DMS153 treated with DMSO at 0.1 percent for 48 hours (cell line): ENCODE results near the gene LYL1.

Source experiments
- DNase-seq: peaks from one replicate; lab custom pipeline; 2025; ENCODE audit not compliant: unreplicated experiment; lab: John Stamatoyannopoulos, UW

LYL1 gene

GRCh38 chr19:13109361-13110098, 6.9 kb upstream of the LYL1 start:
- DNase-seq, result no peak

DNA sequence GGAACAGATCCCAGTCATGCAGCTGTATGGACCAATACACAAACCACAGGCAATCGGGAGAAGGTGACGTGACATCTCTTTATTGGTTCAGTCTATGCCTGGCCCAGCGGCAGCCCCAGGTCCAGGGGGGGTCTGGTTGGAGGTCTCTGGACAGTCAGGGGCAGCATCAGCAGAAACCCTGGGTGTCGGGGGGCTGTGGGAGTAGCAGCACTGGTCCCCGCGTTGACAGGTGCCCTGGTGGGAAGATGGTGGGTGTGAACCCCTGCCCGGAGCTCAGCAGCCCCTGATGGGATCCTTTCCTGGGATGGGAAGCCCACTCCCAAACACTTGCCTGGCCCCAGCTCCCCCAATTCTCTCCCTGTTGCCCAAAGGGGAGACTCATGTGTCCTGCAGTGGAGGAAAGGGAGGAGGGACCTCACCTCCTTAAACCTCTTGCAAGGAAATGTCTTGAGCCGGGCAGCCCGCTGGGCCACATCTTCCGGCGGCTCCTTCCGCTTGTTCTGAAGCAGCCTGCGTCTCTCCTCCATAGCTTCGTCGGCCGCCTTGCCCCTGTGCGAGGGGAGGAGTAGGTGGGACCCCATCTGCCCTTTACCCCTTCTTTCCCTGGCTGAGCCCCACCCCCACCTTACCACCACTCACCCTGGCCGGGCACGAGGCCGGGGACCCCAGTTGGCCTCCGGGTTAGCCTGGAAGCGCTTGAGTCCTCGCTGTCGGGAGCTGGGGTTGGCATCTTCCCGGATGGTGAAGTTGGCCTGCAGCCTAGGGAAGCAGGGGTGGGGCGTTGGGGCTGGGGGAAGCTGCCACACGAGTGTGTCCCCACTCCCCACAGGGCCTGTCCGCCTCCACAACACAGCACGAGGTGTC, 2.4 kb upstream of the LYL1 start:
- DNase-seq, result no peak

DNA sequence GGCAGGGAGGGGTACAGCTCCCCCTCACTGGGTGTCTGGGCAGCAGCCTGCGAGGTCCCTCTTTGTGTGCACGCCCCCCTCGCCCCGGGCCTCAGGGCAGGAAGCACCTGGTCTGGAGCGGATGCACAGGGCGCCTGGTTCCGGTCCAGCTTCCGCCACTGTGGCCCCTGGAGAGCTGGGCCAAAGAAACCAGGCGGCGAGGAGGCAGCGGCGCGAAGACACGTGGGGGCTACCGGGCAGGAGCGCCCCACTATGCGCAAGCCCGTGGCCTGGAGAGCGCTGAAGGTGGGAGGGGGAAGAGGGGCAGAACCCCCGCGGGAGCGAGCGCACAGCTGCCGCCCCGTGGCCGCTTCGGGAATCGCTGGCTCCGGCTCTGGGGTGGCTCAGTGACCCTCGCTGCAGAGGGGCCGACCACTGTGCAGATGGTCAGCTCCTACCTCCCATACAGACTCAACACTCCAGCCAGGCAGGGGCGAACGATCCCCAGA, 1.7 kb upstream of the LYL1 start:
- DNase-seq, result no peak

DNA sequence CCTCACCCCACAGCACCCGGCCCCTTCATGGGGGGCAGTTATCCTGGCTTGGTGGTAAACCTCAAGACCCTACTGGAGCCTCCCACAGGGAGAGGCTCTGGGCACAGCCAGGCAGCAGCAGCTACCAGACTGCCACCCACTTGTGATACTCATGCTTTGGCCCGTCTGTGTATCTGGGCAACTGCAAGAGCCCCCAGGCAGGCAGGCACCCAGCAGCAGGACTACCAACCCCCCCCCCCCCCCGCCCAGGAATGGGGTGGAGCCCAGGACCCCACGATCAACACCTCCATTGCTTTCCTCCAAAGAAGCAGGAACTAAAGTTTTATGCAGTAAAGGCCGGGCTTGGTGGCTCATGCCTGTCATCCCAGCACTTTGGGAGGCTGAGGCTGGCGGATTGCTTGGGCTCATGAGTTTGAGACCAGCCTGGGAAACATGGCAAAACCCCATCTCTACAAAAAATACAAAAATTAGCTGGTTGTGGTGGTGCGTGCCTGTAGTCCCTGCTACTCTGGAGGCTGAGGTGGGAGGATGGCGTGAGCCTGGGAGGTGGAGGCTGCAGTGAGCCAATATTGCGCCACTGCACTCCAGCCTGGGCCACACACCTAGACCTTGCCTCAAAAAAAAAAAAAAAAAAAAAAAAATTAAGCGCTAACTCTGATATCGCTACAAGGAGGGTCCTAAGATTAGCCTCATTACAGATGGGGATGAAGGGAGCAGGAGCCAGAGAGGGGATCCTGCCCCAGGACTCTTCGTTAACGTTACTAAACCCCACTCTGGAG, 1.1 kb upstream of the LYL1 start:
- DNase-seq, result no peak

- no peak for DNase-seq
Observed at GRCh38 chr19:13102416-13102665, 317 bp downstream of the LYL1 start.

DNA sequence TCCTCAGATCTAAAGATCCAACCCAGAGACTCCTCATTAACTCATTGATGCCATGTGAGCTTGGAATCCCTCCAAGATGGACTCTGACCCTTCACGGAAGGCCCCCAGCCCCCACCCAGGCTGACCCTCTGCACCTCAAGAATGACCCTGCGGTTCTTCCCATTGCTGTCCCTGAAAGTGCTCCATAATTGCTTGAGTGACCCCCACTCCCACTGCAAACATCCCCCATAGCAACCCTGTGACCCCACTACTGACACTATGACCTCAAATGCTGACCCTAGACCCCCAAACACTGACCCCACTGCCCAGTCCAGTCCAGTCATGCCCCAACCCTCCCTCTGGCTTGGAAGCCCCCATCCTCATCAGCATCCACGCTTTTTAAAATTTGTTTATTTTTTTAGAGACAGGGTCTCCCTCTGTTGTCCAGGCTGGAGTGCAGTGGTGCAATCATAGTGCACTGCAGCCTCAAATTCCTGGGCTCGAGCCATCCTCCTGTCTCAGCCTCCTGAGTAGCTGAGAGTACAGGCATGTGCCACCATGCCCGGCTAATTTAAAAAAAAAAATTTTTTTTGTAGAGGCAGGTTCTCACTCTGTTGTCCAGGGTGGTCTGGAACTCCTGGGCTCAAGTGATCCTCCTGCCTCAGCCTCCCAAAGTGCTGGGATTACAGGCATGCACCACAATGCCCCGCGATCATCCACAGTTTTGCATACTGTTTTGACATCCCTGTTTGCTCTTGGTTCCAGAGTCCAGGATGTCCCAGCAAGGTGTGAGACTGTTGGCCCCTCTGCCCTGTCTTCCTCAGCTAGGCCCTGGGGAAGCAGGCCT, 855 bp downstream of the LYL1 start:
- no peak for DNase-seq

DNA sequence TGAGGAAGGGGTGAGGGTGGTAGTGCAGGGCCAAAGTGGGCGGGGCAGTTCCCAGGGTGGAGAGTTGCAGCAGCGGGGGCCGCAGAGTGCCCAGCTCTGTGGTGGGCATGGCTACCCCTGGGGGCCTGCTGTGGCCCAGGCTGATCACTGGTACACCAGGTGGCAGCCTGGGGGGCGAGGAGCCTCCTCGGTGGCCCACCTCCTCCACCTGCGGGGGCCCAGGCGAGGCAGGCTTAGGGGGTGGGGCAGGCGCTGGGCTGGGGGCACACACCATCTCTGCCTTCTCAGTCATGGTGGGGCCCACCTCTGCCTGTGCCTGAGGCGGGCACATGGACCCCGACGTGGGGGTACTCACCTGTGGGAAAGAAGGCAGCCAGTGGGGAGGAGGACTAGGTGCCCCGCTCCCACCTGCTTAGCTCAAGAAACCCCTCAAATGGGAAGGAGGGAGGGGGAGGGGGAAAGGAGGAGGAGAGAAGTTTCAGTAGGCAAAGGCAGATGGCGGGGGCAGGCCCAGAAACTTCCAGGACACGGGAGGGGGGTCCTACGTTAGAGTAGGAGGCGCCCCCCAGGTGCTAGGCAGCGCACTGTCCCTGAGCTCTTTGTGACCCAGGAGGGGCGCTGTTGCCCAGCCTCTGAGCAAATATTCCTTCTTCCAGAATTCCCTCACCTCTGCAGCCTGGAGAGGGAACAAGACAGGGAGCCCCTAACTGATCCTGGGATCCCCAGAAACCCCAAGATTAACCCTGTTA, 1.6 kb downstream of the LYL1 start:
- no peak for DNase-seq

GRCh38 chr19:13100031-13100588, 2.5 kb downstream of the LYL1 start:
- no peak for DNase-seq

DNA sequence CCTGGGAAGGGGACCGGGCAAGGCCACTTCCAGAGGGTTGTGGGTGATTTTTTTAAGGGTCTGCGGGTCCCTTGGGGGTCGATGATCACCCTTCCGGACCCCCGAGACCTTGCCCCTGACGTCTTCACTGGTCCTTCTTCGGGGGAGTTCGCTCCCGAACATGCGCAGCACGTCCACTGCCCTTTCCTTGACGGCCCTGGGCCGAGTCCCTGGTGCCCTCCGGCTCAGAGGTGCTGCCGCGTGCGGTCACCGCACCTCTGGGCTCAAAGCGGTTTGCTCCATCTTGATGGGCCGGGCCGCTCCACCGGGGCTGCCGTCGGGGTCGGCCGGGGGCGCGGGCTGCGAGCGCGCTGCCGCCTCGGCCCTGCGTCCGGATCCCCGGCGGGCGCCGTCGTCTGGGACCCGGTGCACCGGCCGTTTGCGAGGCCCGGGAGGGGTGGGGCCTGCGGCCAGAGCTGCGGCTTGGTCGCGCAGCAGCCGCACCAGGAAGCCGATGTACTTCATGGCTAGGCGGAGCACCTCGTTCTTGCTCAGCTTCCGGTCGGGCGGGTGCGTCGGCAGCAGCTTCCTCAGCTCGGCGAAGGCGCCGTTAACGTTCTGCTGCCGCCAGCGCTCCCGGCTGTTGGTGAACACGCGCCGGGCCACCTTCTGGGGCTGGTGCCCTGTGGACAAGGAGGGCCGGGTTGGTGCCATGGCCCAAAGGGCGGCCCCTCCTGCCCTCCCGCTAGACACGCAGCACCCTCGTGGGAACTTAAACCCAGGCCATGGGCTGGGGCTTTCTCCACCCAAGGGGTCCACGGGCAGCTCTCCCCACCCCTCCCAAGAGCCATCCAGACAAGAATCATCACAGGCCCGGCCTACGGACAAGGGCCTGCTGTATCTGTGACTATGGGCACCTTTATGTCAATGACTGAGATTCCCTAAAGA, 3.3 kb downstream of the LYL1 start:
- peak; percentile 65 for DNase-seq

- DNase-seq, result no peak
Observed at GRCh38 chr19:13098277-13099072, 4.2 kb downstream of the LYL1 start.

DNA sequence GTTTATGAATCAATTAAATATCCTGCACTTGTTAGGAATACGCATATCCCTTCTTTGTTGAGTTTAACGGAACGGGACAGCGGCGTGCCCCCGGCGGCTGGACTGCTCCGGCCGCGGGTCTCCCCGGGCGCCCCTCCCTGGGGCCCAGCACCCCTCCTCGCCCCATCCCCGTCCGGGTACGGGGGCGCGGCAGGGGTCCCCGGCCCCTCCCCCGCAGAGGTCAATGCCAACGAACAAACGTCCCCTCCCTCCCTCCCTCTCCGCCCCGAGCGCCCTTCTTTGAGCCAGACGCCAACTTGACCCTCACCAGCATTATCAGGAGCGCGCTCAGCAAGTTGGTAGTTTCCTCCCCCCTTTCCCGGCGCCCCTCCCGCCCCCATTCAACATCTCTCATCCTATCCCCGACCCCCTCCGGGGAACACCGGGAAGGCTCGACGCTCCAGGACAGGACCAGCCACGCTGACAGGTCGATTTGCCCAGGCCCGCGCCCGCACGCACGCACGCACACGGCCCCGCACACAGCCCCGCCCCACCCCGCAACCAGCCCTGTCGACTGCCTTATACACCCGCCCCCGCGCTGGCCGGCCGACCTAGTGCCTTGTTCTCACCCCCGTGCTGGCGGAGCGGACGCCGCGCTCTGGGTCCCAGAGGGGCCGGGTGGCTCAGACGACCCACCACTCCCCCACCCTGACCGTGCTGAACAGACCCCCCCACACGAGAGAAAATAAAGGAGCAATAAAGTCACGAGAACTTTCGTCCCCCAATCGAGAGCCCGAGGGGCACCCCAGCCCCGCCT, 5.0 kb downstream of the LYL1 start:
- DNase-seq, result no peak

DNA sequence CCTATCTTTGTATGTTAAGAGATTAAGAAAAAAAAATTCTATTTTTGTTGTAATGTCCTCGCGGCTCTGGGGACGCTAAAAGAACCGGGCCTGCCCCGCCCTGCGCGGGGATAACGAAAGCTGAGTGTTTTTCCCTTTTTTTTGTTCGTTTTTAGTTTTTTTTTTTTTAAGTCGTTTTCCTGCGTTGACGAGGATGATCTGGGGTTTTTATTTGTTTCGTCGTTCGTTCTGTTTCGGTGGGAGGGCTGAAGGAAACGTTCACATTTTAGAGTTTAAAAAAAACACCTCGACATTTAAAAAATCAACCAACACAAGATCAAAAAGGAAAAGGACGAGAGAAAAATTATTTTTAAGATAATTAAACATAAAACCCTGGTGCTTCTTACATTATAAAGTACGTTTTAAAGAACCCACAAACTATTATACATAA, 5.6 kb downstream of the LYL1 start:
- DNase-seq, result no peak

GRCh38 chr19:13095934-13096927, 6.4 kb downstream of the LYL1 start:
- no peak for DNase-seq

GRCh38 chr19:13095393-13095784, 7.3 kb downstream of the LYL1 start:
- DNase-seq, result no peak

GRCh38 chr19:13094771-13095392, 7.8 kb downstream of the LYL1 start:
- DNase-seq, result no peak

DNA sequence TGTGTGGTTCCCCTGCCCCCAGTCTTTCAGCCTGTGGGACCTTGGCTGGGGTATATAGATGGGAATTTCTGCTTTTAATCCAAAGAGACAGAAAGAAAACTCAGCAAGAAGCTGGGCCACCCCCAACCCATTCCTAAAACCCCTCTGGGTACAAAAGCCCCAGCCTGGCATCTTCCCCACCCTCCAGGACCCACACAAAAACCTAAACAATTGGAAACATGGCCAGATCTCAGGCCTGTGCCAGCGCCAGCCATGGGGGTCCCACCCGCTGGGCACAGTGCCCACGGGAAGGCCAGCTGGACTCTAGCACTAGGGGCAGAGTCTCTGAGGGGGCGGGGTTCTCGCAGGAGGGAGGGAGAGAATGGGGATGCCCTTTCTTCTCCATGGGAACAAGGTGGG, 8.6 kb downstream of the LYL1 start:
- no peak for DNase-seq
